CD4-positive, alpha-beta T cell treated with Interferon alpha-2 for 1 hour (primary cell): ENCODE results near the gene ARMC8.
A peak's percentile ranks its signal among the peaks of the same experiment; 100 is the strongest.
"Not testable (repeated sequence)": the region's sequence is repeated elsewhere in the genome, so short reads cannot be mapped to it uniquely, and the experiment has no call there.

Source experiments
- DNase-seq, 2 donors: peaks; one replicate each; pipeline ENCODE4 v3.0.0-alpha.2; 2020 to 2022

The ARMC8 gene

GRCh38 chr3:138187296-138188012, at the start of gene ARMC8:
Gene ARMC8, plus strand, starts transcription at chr3:138187301. Its CDS starts 254 bp downstream, at chr3:138187555.
- peak in 1 of 2 donors; percentile 45 for DNase-seq

- DNase-seq: no peak
These were observed 49.2 kb upstream of the ARMC8 start for GRCh38 chr3:138137861-138138260.

GRCh38 chr3:138139691-138140090, 47.4 kb upstream of the ARMC8 start:
- DNase-seq: no peak

GRCh38 chr3:138140940-138141339, 46.2 kb upstream of the ARMC8 start:
- DNase-seq: no peak

- not testable (repeated sequence) for DNase-seq
These were observed 44.9 kb upstream of the ARMC8 start for GRCh38 chr3:138142181-138142580.

- DNase-seq: no peak
These were observed 38.6 kb upstream of the ARMC8 start for GRCh38 chr3:138148503-138148902.

- DNase-seq: no peak
These were observed 32.6 kb upstream of the ARMC8 start for GRCh38 chr3:138154534-138154933.

- DNase-seq: no peak
These were observed 29.4 kb upstream of the ARMC8 start for GRCh38 chr3:138157743-138158142.

GRCh38 chr3:138165061-138165460, 22.0 kb upstream of the ARMC8 start:
- DNase-seq: no peak

- DNase-seq: no peak
These were observed 14.5 kb upstream of the ARMC8 start for GRCh38 chr3:138172625-138173024.

- peak in 1 of 2 donors; percentile 10 for DNase-seq
These were observed 13.2 kb upstream of the ARMC8 start for GRCh38 chr3:138173769-138174420.

GRCh38 chr3:138174421-138175131, 12.5 kb upstream of the ARMC8 start, which contains the start of gene DBR1:
Gene DBR1, minus strand, starts transcription at chr3:138174921. Its CDS starts 126 bp downstream, at chr3:138174795.
- peak; percentile 81 to 89 for DNase-seq

GRCh38 chr3:138180375-138181029, 6.6 kb upstream of the ARMC8 start:
- peak; percentile 25 to 58 for DNase-seq

GRCh38 chr3:138184994-138185393, 2.1 kb upstream of the ARMC8 start:
- DNase-seq: no peak

GRCh38 chr3:138186221-138186620, 880 bp upstream of the ARMC8 start:
- no peak for DNase-seq

- peak; percentile 91 to 94 for DNase-seq
These were observed 252 bp upstream of the ARMC8 start for GRCh38 chr3:138186803-138187295.

GRCh38 chr3:138188013-138188730, 1.1 kb downstream of the ARMC8 start:
- DNase-seq: peak in 1 of 2 donors; percentile 10

GRCh38 chr3:138195481-138195880, 8.4 kb downstream of the ARMC8 start:
- no peak for DNase-seq

- no peak for DNase-seq
These were observed 8.9 kb downstream of the ARMC8 start for GRCh38 chr3:138196023-138196422.

- DNase-seq: no peak
These were observed 10.0 kb downstream of the ARMC8 start for GRCh38 chr3:138197058-138197457.

- DNase-seq: no peak
These were observed 10.4 kb downstream of the ARMC8 start for GRCh38 chr3:138197524-138197923.

GRCh38 chr3:138199851-138200250, 12.8 kb downstream of the ARMC8 start:
- DNase-seq: no peak
